ENCODE results near the gene SLC14A1. TPM values are rescaled to one million over a fixed set of nuclear protein-coding genes. Genes with fewer than 3 reads are reported as not detected.

SLC14A1 gene
- total RNA-seq, 1 experiment from 2014 or later = not detected

DNA sequence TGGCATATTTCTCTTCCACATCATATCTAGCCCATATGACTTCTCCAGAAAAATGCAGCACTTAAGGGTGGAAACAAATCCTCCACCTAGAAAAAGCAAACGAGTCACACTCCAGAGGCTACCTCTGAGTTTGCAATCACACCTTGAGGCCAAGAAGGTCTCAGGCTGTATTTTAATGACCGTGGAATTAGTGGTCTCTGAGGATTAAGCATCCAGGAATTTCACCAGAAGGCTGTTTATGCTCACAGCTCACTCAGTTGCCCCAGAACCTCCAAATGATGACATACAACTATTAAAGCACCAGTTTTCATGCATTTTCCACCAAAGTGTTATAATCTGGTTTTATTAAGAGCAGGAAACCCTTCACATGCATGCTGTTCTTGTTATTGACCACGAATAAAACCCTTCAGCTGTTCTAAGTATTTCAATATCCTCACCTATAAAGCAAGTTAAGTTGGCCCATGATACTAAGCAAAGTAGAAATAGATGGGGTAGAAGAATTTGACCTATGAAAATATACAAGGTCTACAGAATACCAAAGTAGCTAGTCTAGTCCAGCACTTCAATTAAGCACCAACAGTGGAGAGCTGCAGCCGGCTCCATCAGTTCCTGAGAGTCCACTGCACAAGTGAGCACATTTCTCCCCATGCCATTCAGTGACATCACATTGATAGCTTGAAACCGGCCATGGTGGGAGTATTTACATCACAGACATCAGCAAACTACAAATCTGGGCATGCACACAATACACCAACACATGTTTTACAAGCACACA, 39.5 kb upstream of the SLC14A1 start:
- H3K4me1 ChIP-seq (replicated peaks; ENCODE audit: insufficient read depth) = no peaks in the 10 kb centered on the region
- no peaks in the 10 kb centered on the region for H4K20me1 ChIP-seq (ENCODE audit: insufficient read depth)
- H3K27me3 ChIP-seq (ENCODE audit: insufficient read depth, low read depth) = no peaks in the 10 kb centered on the region
- no peak for TF ChIP-seq EZH2 (IDR thresholded peaks at IDR 0.05; ENCODE audit: low read depth)
- TF ChIP-seq, protein P1, sequence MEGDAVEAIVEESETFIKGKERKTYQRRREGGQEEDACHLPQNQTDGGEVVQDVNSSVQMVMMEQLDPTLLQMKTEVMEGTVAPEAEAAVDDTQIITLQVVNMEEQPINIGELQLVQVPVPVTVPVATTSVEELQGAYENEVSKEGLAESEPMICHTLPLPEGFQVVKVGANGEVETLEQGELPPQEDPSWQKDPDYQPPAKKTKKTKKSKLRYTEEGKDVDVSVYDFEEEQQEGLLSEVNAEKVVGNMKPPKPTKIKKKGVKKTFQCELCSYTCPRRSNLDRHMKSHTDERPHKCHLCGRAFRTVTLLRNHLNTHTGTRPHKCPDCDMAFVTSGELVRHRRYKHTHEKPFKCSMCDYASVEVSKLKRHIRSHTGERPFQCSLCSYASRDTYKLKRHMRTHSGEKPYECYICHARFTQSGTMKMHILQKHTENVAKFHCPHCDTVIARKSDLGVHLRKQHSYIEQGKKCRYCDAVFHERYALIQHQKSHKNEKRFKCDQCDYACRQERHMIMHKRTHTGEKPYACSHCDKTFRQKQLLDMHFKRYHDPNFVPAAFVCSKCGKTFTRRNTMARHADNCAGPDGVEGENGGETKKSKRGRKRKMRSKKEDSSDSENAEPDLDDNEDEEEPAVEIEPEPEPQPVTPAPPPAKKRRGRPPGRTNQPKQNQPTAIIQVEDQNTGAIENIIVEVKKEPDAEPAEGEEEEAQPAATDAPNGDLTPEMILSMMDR (conservative IDR thresholded peaks at IDR 0.05) = no peak
- BruUV-seq (replicated peaks) = no TSS peak
- H3K36me3 ChIP-seq (ENCODE audit: low read depth) = no peaks in the 10 kb centered on the region
- ChIA-PET POLR2A (ENCODE audit: unreplicated experiment) (interaction anchor here (0.5 kb wide), 1 partner anchor 223 kb away, joined by 5 read pairs; no protein-coding TSS in a partner anchor), CTCF (no interaction called here)
- no peaks in the 10 kb centered on the region for H3K79me2 ChIP-seq (ENCODE audit: low read depth)
- no peaks in the 10 kb centered on the region for H3K9me3 ChIP-seq (ENCODE audit: insufficient read depth, low read depth)
- no peak overlapping the region for H3K4me2 ChIP-seq
- intact Hi-C loops (cut with micrococcal nuclease; ENCODE audit: unreplicated experiment) = no loop called here
- H3K27ac ChIP-seq = no peak overlapping the region
- no peak for DNase-seq
- H2AFZ ChIP-seq = no peak overlapping the region
- H3K4me3 ChIP-seq = no peak overlapping the region
- no peaks in the 10 kb centered on the region for H3K9me2 ChIP-seq (ENCODE audit: insufficient read depth)
- H3F3A ChIP-seq (ENCODE audit: insufficient read depth, low read depth) = no peaks in the 10 kb centered on the region

- Histone ChIP-seq H3K27me3 (ENCODE audit: insufficient read depth, low read depth) (no peaks in the 10 kb centered on the region), H3K9me3 (ENCODE audit: insufficient read depth, low read depth) (no peaks in the 10 kb centered on the region), H3K4me1 (replicated peaks; ENCODE audit: insufficient read depth) (peaks cover 4% of the 10 kb centered on the region; the same call in 1 of the 2 replicates), H3K4me3 (no peak overlapping the region), H2AFZ (no peak overlapping the region), H3F3A (ENCODE audit: insufficient read depth, low read depth) (peaks cover 6% of the 10 kb centered on the region; the same call in 1 of the 2 replicates), H3K27ac (no peak overlapping the region), H3K4me2 (no peak overlapping the region), H3K9me2 (ENCODE audit: insufficient read depth) (no peaks in the 10 kb centered on the region), H3K79me2 (ENCODE audit: low read depth) (no peaks in the 10 kb centered on the region), H3K36me3 (ENCODE audit: low read depth) (no peaks in the 10 kb centered on the region), H4K20me1 (ENCODE audit: insufficient read depth) (no peaks in the 10 kb centered on the region)
- no peak for DNase-seq
- CTCF ChIA-PET = no interaction called here
- POLR2A ChIA-PET (ENCODE audit: unreplicated experiment) = no interaction called here
- intact Hi-C loops (cut with micrococcal nuclease; ENCODE audit: unreplicated experiment) = no loop called here
- TF ChIP-seq, protein P1 (conservative IDR thresholded peaks at IDR 0.05) = no peak
- no peak for TF ChIP-seq EZH2 (IDR thresholded peaks at IDR 0.05; ENCODE audit: low read depth)
- BruUV-seq (replicated peaks) = no TSS peak
These were observed 36.9 kb upstream of the SLC14A1 start for GRCh38 chr18:45686891-45687611.

GRCh38 chr18:45687621-45688020, 36.4 kb upstream of the SLC14A1 start:
- Histone ChIP-seq H3K27ac (no peak overlapping the region), H3K4me2 (no peak overlapping the region), H3K36me3 (ENCODE audit: low read depth) (no peaks in the 10 kb centered on the region), H3F3A (ENCODE audit: insufficient read depth, low read depth) (peaks cover 6% of the 10 kb centered on the region; the same call in 1 of the 2 replicates), H3K4me1 (replicated peaks; ENCODE audit: insufficient read depth) (peaks cover 4% of the 10 kb centered on the region; the same call in 1 of the 2 replicates), H3K79me2 (ENCODE audit: low read depth) (no peaks in the 10 kb centered on the region), H4K20me1 (ENCODE audit: insufficient read depth) (no peaks in the 10 kb centered on the region), H3K9me2 (ENCODE audit: insufficient read depth) (no peaks in the 10 kb centered on the region), H3K27me3 (ENCODE audit: insufficient read depth, low read depth) (no peaks in the 10 kb centered on the region), H3K4me3 (no peak overlapping the region), H2AFZ (no peak overlapping the region), H3K9me3 (ENCODE audit: insufficient read depth, low read depth) (no peaks in the 10 kb centered on the region)
- ChIA-PET POLR2A (ENCODE audit: unreplicated experiment) (no interaction called here), CTCF (no interaction called here)
- DNase-seq = no peak
- no peak for TF ChIP-seq EZH2 (IDR thresholded peaks at IDR 0.05; ENCODE audit: low read depth)
- TF ChIP-seq, protein P1 (conservative IDR thresholded peaks at IDR 0.05) = no peak
- intact Hi-C loops (cut with micrococcal nuclease; ENCODE audit: unreplicated experiment) = no loop called here
- BruUV-seq (replicated peaks) = no TSS peak
